ENCODE measurements around the gene ANKRD35. TPM values are rescaled to one million over a fixed set of nuclear protein-coding genes. Genes with fewer than 3 reads are reported as not detected.

Gene ANKRD35
- total RNA-seq, 1 donor, result 1.4 TPM

- no peaks in the 10 kb centered on the region for H3K36me3 ChIP-seq (ENCODE audit: insufficient read depth, low read length)
- no peaks in the 10 kb centered on the region for H3K79me2 ChIP-seq (ENCODE audit: insufficient read depth, low read length)
- DNase-seq (ENCODE audit: insufficient read length, low spot score, missing footprints), result peak; percentile 85
- H3K9me3 ChIP-seq (ENCODE audit: low read depth, low read length), result no peaks in the 10 kb centered on the region
- H4K20me1 ChIP-seq (ENCODE audit: insufficient read depth, low read length), result no peaks in the 10 kb centered on the region
- H3K4me1 ChIP-seq (ENCODE audit: insufficient read depth, low read length), result no peaks in the 10 kb centered on the region
- no peaks in the 10 kb centered on the region for H3K27me3 ChIP-seq (ENCODE audit: insufficient read depth, low read length)
- H3K4me3 ChIP-seq (ENCODE audit: insufficient read depth, low read length), result no peak overlapping the region
- no peak overlapping the region for H3K27ac ChIP-seq (ENCODE audit: low read depth, low read length)
- no peak overlapping the region for H3K4me2 ChIP-seq (ENCODE audit: insufficient read depth, low read length)
- no peak overlapping the region for H2AFZ ChIP-seq (ENCODE audit: low read length)
- TF ChIP-seq CTCF (IDR thresholded peaks at IDR 0.05; ENCODE audit: extremely low read depth, low read depth, low read length), result no peak
These were observed 6.9 kb downstream of the ANKRD35 start for GRCh38 chr1:145878724-145879123.

DNA sequence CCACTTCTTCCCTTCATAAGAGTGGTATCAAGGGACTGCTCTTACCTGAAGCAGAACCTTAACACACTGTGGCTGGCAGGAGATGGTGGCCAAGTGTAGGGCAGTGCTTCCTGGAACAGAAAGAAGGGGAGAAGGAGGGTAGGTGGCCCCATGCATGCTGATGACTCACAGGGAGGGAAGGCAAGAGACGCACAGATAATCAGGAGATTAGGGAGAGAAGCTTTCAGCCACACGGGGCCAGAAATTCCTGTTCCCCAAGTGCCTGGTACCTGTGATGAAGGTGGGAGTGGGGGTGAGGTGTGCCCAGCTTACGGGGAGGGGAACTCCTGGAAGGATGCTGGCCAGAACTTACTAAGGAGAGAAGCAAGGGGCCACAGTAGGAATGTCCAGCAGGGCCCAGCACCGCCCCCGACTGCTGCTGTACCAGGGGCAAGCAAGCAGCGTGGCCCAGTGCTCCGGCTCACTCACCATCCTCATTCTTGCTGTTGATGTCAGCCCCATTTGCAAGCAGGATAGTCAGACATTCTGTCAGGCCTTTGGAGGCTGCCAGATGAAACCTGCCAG is 7.7 kb downstream of the ANKRD35 start:
- no peaks in the 10 kb centered on the region for H3K9me3 ChIP-seq (ENCODE audit: low read depth, low read length)
- DNase-seq (ENCODE audit: insufficient read length, low spot score, missing footprints), result no peak
- no peak overlapping the region for H2AFZ ChIP-seq (ENCODE audit: low read length)
- no peak overlapping the region for H3K27ac ChIP-seq (ENCODE audit: low read depth, low read length)
- no peaks in the 10 kb centered on the region for H3K79me2 ChIP-seq (ENCODE audit: insufficient read depth, low read length)
- no peak overlapping the region for H3K4me3 ChIP-seq (ENCODE audit: insufficient read depth, low read length)
- no peaks in the 10 kb centered on the region for H3K4me1 ChIP-seq (ENCODE audit: insufficient read depth, low read length)
- no peaks in the 10 kb centered on the region for H4K20me1 ChIP-seq (ENCODE audit: insufficient read depth, low read length)
- H3K36me3 ChIP-seq (ENCODE audit: insufficient read depth, low read length), result no peaks in the 10 kb centered on the region
- H3K27me3 ChIP-seq (ENCODE audit: insufficient read depth, low read length), result no peaks in the 10 kb centered on the region
- no peak overlapping the region for H3K4me2 ChIP-seq (ENCODE audit: insufficient read depth, low read length)
- TF ChIP-seq CTCF (IDR thresholded peaks at IDR 0.05; ENCODE audit: extremely low read depth, low read depth, low read length), result no peak

DNA sequence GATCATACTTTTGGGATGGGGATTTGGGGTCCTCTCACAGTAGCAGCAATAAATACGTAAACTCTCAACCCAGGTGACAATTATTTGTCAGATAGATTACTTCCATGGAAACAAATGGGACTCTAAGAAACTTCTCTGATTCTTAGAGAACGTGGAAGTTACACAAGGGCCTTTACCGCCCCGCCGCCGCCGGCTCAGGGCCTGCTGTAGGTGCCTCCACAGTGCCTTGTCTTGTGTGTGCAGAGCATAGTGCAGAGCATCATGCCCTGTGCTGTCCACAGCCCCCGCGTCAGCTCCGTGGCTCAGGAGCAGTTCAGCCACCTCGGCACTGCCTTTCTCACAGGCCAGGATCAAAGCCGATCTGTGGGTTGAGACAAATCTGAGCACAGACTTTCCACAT is 11.0 kb downstream of the ANKRD35 start:
- H3K4me2 ChIP-seq (ENCODE audit: insufficient read depth, low read length), result no peak overlapping the region
- H3K27ac ChIP-seq (ENCODE audit: low read depth, low read length), result no peak overlapping the region
- H4K20me1 ChIP-seq (ENCODE audit: insufficient read depth, low read length), result no peaks in the 10 kb centered on the region
- H3K4me3 ChIP-seq (ENCODE audit: insufficient read depth, low read length), result no peak overlapping the region
- H3K36me3 ChIP-seq (ENCODE audit: insufficient read depth, low read length), result no peaks in the 10 kb centered on the region
- no peak for DNase-seq (ENCODE audit: insufficient read length, low spot score, missing footprints)
- H3K9me3 ChIP-seq (ENCODE audit: low read depth, low read length), result no peaks in the 10 kb centered on the region
- no peak for TF ChIP-seq CTCF (IDR thresholded peaks at IDR 0.05; ENCODE audit: extremely low read depth, low read depth, low read length)
- H3K79me2 ChIP-seq (ENCODE audit: insufficient read depth, low read length), result no peaks in the 10 kb centered on the region
- peaks cover 17% of the 10 kb centered on the region for H3K4me1 ChIP-seq (ENCODE audit: insufficient read depth, low read length)
- no peak overlapping the region for H2AFZ ChIP-seq (ENCODE audit: low read length)
- H3K27me3 ChIP-seq (ENCODE audit: insufficient read depth, low read length), result no peaks in the 10 kb centered on the region

DNA sequence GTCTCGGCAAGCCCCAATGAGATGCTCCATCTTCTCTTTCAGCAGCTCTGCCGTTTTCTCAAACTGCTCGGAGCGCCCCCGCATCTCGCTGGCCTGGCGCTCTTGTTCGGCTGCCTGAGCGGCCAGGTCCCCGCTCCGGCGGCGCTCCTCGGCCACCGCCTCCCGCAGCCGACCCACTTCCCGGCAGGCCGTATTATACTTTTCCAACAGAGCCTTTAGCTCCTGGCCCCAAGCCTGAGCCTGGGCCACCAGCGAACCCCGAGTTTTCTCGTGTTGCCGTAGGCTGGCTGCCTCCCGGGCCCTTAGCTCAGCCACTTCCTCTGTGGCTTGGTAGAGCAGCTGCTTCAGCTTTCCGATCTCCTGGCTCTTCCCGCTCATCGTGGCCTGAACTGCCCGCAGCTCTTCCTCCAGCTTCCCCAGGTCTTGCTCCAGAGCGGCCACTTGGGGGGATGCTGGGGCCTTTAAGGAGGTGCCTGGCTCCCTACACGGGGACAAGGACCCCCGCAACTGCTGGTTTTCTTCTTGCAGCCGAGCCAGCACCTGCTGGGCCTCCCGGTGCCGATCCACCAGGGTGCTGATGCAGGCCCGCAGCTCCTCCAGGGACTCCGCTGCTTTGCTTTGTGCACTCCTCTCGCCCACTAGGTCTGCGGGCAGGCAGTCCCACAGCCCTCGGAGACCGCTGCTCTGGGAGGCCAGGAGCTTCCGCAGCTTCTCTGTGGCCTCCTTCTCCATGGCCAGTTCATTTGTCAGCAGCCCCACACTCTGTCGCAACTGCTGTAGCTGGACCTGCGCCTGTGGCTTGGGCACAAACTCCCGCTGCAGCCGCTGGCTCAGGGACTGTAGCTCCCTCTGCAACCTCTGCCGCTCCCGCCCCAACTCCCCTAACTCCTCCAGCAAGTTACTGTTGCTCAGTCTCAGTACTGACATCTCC is 13.4 kb downstream of the ANKRD35 start:
- TF ChIP-seq CTCF (IDR thresholded peaks at IDR 0.05; ENCODE audit: extremely low read depth, low read depth, low read length), result no peak
- Histone ChIP-seq H3K4me3 (ENCODE audit: insufficient read depth, low read length) (peak overlapping the region; percentile 72), H3K9me3 (ENCODE audit: low read depth, low read length) (no peaks in the 10 kb centered on the region), H2AFZ (ENCODE audit: low read length) (peak overlapping the region; percentile 97), H3K4me1 (ENCODE audit: insufficient read depth, low read length) (peaks cover 17% of the 10 kb centered on the region), H3K27ac (ENCODE audit: low read depth, low read length) (peak overlapping the region; percentile 40), H3K79me2 (ENCODE audit: insufficient read depth, low read length) (no peaks in the 10 kb centered on the region), H3K4me2 (ENCODE audit: insufficient read depth, low read length) (peak overlapping the region; percentile 96), H3K36me3 (ENCODE audit: insufficient read depth, low read length) (peaks cover 3% of the 10 kb centered on the region), H4K20me1 (ENCODE audit: insufficient read depth, low read length) (no peaks in the 10 kb centered on the region), H3K27me3 (ENCODE audit: insufficient read depth, low read length) (no peaks in the 10 kb centered on the region)
- DNase-seq (ENCODE audit: insufficient read length, low spot score, missing footprints), result peak; percentile 92

Measured in osteoblast (primary cell).